ENCODE data around the gene RAD51AP2.

Gene RAD51AP2

GRCh38 chr2:17536416-17536815 lies 18.2 kb upstream of the RAD51AP2 start:
- TF ChIP-seq CTCF (IDR thresholded peaks at IDR 0.05; ENCODE audit: insufficient read depth, missing control alignments), result no peak
- FAIRE-seq (no peak), DNase-seq (ENCODE audit: insufficient read length, low spot score) (no peak)

GRCh38 chr2:17533546-17533945 lies 15.3 kb upstream of the RAD51AP2 start:
- DNase-seq (ENCODE audit: insufficient read length, low spot score) (no peak), FAIRE-seq (no peak)
- TF ChIP-seq CTCF (IDR thresholded peaks at IDR 0.05; ENCODE audit: insufficient read depth, missing control alignments), result no peak

- DNase-seq (ENCODE audit: insufficient read length, low spot score) (no peak), FAIRE-seq (no peak)
- no peak for TF ChIP-seq CTCF (IDR thresholded peaks at IDR 0.05; ENCODE audit: insufficient read depth, missing control alignments)
Observed at GRCh38 chr2:17529771-17530170, 11.5 kb upstream of the RAD51AP2 start.

GRCh38 chr2:17522303-17522702 lies 4.1 kb upstream of the RAD51AP2 start:
- DNase-seq (ENCODE audit: insufficient read length, low spot score), result no peak
- no peak for FAIRE-seq
- TF ChIP-seq CTCF (IDR thresholded peaks at IDR 0.05; ENCODE audit: insufficient read depth, missing control alignments), result no peak

GRCh38 chr2:17521621-17522020 lies 3.4 kb upstream of the RAD51AP2 start:
- no peak for FAIRE-seq
- no peak for DNase-seq (ENCODE audit: insufficient read length, low spot score)
- TF ChIP-seq CTCF (IDR thresholded peaks at IDR 0.05; ENCODE audit: insufficient read depth, missing control alignments), result no peak

GRCh38 chr2:17520761-17521160 lies 2.5 kb upstream of the RAD51AP2 start:
- DNase-seq (ENCODE audit: insufficient read length, low spot score), result no peak
- FAIRE-seq, result no peak
- TF ChIP-seq CTCF (IDR thresholded peaks at IDR 0.05; ENCODE audit: insufficient read depth, missing control alignments), result no peak

- TF ChIP-seq CTCF (IDR thresholded peaks at IDR 0.05; ENCODE audit: insufficient read depth, missing control alignments), result no peak
- FAIRE-seq (no peak), DNase-seq (ENCODE audit: insufficient read length, low spot score) (no peak)
Observed at GRCh38 chr2:17519486-17519885, 1.2 kb upstream of the RAD51AP2 start.
